Measurements from ENCODE around the gene TAF1C. TPM values are rescaled to one million over a fixed set of nuclear protein-coding genes. Genes with fewer than 3 reads are reported as not detected.

Gene TAF1C
- total and polyA plus RNA-seq, 2 of the 8 experiments (the other 6 are each of a cell fraction or from before 2014, with no cell fraction given) = 44.6 to 63.8 TPM

DNA sequence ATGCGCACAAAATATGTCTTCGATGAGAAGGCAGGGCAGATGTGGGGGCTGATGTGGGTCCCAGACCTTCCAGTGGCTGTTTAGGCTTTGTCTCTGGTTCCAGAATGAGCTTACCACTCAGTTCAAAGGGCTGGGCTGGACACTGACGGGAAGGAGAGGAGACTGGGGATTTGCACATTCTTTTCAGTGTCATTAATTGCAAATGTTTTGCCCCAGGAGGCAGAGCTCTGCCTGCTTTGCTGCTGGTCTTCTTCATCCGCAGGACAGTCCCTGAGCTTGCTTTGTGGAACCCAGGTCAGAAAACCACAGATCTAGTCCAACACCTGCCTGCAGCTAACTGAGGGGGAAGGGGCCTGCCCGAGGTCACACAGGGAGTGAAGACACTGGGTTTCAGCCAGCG is 32.1 kb upstream of the TAF1C start (continued):
- TF ChIP-seq, protein P1, sequence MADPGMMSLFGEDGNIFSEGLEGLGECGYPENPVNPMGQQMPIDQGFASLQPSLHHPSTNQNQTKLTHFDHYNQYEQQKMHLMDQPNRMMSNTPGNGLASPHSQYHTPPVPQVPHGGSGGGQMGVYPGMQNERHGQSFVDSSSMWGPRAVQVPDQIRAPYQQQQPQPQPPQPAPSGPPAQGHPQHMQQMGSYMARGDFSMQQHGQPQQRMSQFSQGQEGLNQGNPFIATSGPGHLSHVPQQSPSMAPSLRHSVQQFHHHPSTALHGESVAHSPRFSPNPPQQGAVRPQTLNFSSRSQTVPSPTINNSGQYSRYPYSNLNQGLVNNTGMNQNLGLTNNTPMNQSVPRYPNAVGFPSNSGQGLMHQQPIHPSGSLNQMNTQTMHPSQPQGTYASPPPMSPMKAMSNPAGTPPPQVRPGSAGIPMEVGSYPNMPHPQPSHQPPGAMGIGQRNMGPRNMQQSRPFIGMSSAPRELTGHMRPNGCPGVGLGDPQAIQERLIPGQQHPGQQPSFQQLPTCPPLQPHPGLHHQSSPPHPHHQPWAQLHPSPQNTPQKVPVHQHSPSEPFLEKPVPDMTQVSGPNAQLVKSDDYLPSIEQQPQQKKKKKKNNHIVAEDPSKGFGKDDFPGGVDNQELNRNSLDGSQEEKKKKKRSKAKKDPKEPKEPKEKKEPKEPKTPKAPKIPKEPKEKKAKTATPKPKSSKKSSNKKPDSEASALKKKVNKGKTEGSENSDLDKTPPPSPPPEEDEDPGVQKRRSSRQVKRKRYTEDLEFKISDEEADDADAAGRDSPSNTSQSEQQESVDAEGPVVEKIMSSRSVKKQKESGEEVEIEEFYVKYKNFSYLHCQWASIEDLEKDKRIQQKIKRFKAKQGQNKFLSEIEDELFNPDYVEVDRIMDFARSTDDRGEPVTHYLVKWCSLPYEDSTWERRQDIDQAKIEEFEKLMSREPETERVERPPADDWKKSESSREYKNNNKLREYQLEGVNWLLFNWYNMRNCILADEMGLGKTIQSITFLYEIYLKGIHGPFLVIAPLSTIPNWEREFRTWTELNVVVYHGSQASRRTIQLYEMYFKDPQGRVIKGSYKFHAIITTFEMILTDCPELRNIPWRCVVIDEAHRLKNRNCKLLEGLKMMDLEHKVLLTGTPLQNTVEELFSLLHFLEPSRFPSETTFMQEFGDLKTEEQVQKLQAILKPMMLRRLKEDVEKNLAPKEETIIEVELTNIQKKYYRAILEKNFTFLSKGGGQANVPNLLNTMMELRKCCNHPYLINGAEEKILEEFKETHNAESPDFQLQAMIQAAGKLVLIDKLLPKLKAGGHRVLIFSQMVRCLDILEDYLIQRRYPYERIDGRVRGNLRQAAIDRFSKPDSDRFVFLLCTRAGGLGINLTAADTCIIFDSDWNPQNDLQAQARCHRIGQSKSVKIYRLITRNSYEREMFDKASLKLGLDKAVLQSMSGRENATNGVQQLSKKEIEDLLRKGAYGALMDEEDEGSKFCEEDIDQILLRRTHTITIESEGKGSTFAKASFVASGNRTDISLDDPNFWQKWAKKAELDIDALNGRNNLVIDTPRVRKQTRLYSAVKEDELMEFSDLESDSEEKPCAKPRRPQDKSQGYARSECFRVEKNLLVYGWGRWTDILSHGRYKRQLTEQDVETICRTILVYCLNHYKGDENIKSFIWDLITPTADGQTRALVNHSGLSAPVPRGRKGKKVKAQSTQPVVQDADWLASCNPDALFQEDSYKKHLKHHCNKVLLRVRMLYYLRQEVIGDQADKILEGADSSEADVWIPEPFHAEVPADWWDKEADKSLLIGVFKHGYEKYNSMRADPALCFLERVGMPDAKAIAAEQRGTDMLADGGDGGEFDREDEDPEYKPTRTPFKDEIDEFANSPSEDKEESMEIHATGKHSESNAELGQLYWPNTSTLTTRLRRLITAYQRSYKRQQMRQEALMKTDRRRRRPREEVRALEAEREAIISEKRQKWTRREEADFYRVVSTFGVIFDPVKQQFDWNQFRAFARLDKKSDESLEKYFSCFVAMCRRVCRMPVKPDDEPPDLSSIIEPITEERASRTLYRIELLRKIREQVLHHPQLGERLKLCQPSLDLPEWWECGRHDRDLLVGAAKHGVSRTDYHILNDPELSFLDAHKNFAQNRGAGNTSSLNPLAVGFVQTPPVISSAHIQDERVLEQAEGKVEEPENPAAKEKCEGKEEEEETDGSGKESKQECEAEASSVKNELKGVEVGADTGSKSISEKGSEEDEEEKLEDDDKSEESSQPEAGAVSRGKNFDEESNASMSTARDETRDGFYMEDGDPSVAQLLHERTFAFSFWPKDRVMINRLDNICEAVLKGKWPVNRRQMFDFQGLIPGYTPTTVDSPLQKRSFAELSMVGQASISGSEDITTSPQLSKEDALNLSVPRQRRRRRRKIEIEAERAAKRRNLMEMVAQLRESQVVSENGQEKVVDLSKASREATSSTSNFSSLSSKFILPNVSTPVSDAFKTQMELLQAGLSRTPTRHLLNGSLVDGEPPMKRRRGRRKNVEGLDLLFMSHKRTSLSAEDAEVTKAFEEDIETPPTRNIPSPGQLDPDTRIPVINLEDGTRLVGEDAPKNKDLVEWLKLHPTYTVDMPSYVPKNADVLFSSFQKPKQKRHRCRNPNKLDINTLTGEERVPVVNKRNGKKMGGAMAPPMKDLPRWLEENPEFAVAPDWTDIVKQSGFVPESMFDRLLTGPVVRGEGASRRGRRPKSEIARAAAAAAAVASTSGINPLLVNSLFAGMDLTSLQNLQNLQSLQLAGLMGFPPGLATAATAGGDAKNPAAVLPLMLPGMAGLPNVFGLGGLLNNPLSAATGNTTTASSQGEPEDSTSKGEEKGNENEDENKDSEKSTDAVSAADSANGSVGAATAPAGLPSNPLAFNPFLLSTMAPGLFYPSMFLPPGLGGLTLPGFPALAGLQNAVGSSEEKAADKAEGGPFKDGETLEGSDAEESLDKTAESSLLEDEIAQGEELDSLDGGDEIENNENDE (IDR thresholded peaks at IDR 0.05; ENCODE audit: insufficient replicate concordance, low read length) = no peak
- TF ChIP-seq SAP30 (IDR thresholded peaks at IDR 0.05; ENCODE audit: insufficient read depth, insufficient replicate concordance, low read length) (no peak), BACH1 (IDR thresholded peaks at IDR 0.05; ENCODE audit: low read length) (no peak), EP300 (IDR thresholded peaks at IDR 0.05; ENCODE audit: borderline replicate concordance in 1 of 2, low read depth in 2 of 2, low read length in 2 of 2) (no peak), BRCA1 (IDR thresholded peaks at IDR 0.05; ENCODE audit: low read depth, low read length) (no peak), SP1 (IDR thresholded peaks at IDR 0.05; ENCODE audit: low read depth, low read length) (no peak), FOSL1 (IDR thresholded peaks at IDR 0.05; ENCODE audit: insufficient read depth, low read depth, low read length) (no peak)
- TF ChIP-seq, protein P2, sequence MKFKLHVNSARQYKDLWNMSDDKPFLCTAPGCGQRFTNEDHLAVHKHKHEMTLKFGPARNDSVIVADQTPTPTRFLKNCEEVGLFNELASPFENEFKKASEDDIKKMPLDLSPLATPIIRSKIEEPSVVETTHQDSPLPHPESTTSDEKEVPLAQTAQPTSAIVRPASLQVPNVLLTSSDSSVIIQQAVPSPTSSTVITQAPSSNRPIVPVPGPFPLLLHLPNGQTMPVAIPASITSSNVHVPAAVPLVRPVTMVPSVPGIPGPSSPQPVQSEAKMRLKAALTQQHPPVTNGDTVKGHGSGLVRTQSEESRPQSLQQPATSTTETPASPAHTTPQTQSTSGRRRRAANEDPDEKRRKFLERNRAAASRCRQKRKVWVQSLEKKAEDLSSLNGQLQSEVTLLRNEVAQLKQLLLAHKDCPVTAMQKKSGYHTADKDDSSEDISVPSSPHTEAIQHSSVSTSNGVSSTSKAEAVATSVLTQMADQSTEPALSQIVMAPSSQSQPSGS (IDR thresholded peaks at IDR 0.05; ENCODE audit: low read length) = no peak
- TF ChIP-seq, protein P3, sequence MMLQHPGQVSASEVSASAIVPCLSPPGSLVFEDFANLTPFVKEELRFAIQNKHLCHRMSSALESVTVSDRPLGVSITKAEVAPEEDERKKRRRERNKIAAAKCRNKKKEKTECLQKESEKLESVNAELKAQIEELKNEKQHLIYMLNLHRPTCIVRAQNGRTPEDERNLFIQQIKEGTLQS (IDR thresholded peaks at IDR 0.05; ENCODE audit: insufficient read depth, low read depth, low read length) = no peak
